Astrocyte of the cerebellum (primary cell): ENCODE results near the gene CDK19.
A peak's percentile ranks its signal among the peaks of the same experiment; 100 is the strongest.

Experiments
- DNase-seq: peaks from one replicate; pipeline ENCODE4 v3.0.0-alpha.2; 2011; ENCODE audit warnings: low read depth
- H3K4me3 ChIP-seq: 2 replicates; pipeline ENCODE4 v1.5.1; 2011; ENCODE audit warnings: mild to moderate bottlenecking, low read depth, low read length, moderate library complexity
- CTCF ChIP-seq: IDR thresholded peaks from 2 replicates; pipeline ENCODE4 v1.5.1; 2012; ENCODE audit warnings: low read length, low read depth, moderate library complexity, mild to moderate bottlenecking; ENCODE audit errors: missing control alignments
- in situ Hi-C: cut with HindIII; loops from 2 replicates; pipeline ENCODE4 v1.10.0; 2017; ENCODE audit warnings: low sequenced_read_pairs

Gene CDK19

GRCh38 chr6:110597761-110598160, 217.5 kb downstream of the CDK19 start:
- DNase-seq: no peak
- H3K4me3 ChIP-seq: no peak overlapping the region
- in situ Hi-C loops: no loop called here
- TF ChIP-seq CTCF: no peak

- in situ Hi-C loops: no loop called here
- no peak for DNase-seq
- no peak overlapping the region for H3K4me3 ChIP-seq
- TF ChIP-seq CTCF: no peak
Measured at GRCh38 chr6:110596354-110596753, 218.9 kb downstream of the CDK19 start.

- no peak for TF ChIP-seq CTCF
- H3K4me3 ChIP-seq: no peak overlapping the region
- in situ Hi-C loops: no loop called here
- DNase-seq: no peak
Measured at GRCh38 chr6:110595112-110595511, 220.2 kb downstream of the CDK19 start.

- in situ Hi-C loops: no loop called here
- no peak overlapping the region for H3K4me3 ChIP-seq
- no peak for DNase-seq
- no peak for TF ChIP-seq CTCF
Measured at GRCh38 chr6:110593637-110594036, 221.6 kb downstream of the CDK19 start.

- TF ChIP-seq CTCF: no peak
- in situ Hi-C loops: no loop called here
- no peak overlapping the region for H3K4me3 ChIP-seq
- DNase-seq: no peak
Measured at GRCh38 chr6:110592765-110593164, 222.5 kb downstream of the CDK19 start.

GRCh38 chr6:110590821-110591351, 224.4 kb downstream of the CDK19 start:
- DNase-seq: peak; percentile 18
- in situ Hi-C loops: no loop called here
- TF ChIP-seq CTCF: no peak
- H3K4me3 ChIP-seq: no peak overlapping the region
